Ishikawa (cell line): Measurements from ENCODE around the gene DBN1.

Experiments used
- CEBPB ChIP-seq: IDR thresholded peaks from 2 replicates; pipeline ENCODE4 v1.6.1; 2012
- CREB1 ChIP-seq: IDR thresholded peaks from 2 replicates; pipeline ENCODE4 v1.6.1; 2012; ENCODE audit warnings: low read depth
- EGR1 ChIP-seq: IDR thresholded peaks from 2 replicates; pipeline ENCODE4 v1.6.1; 2012
- EP300 ChIP-seq: IDR thresholded peaks from 2 replicates; pipeline ENCODE4 v1.6.1; 2012; ENCODE audit warnings: borderline replicate concordance
- FOXM1 ChIP-seq: IDR thresholded peaks from 2 replicates; pipeline ENCODE4 v1.6.1; 2012; ENCODE audit warnings: low read depth, borderline replicate concordance
- NFIC ChIP-seq: IDR thresholded peaks from 2 replicates; pipeline ENCODE4 v1.6.1; 2012
- RAD21 ChIP-seq: IDR thresholded peaks from 2 replicates; pipeline ENCODE4 v1.6.1; 2012; ENCODE audit warnings: low read depth
- TAF1 ChIP-seq: IDR thresholded peaks from 2 replicates; pipeline ENCODE4 v1.6.1; 2012; ENCODE audit warnings: low read depth, mild to moderate bottlenecking
- TCF12 ChIP-seq: IDR thresholded peaks from 2 replicates; pipeline ENCODE4 v1.6.1; 2012; ENCODE audit warnings: low read depth
- TEAD4 ChIP-seq: IDR thresholded peaks from 2 replicates; pipeline ENCODE4 v1.6.1; 2012
- YY1 ChIP-seq: IDR thresholded peaks from 2 replicates; pipeline ENCODE4 v1.6.1; 2012; ENCODE audit warnings: low read depth
- ZBTB7A ChIP-seq: IDR thresholded peaks from 2 replicates; pipeline ENCODE4 v1.6.1; 2012; ENCODE audit warnings: low read depth
- TF ChIP-seq, protein P1 (sequence below): IDR thresholded peaks from 2 replicates; pipeline ENCODE4 v1.6.1; 2012
- TF ChIP-seq, protein P2 (sequence below): IDR thresholded peaks from 2 replicates; pipeline ENCODE4 v1.6.1; 2012
- TF ChIP-seq, protein P3 (sequence below): IDR thresholded peaks from 2 replicates; pipeline ENCODE4 v1.6.1; 2012; ENCODE audit warnings: low read depth, mild to moderate bottlenecking

Gene DBN1

GRCh38 chr5:177496727-177497291, 23.4 kb upstream of the DBN1 start:
- TF ChIP-seq TAF1: no peak
- TF ChIP-seq ZBTB7A: peak; percentile 20; the same call in 1 of the 2 replicates
- TF ChIP-seq EGR1: peak; percentile 38; the same call in 1 of the 2 replicates
- no peak for TF ChIP-seq RAD21
- TF ChIP-seq, protein P1, sequence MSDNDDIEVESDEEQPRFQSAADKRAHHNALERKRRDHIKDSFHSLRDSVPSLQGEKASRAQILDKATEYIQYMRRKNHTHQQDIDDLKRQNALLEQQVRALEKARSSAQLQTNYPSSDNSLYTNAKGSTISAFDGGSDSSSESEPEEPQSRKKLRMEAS: no peak
- no peak for TF ChIP-seq YY1
- TF ChIP-seq, protein P2, sequence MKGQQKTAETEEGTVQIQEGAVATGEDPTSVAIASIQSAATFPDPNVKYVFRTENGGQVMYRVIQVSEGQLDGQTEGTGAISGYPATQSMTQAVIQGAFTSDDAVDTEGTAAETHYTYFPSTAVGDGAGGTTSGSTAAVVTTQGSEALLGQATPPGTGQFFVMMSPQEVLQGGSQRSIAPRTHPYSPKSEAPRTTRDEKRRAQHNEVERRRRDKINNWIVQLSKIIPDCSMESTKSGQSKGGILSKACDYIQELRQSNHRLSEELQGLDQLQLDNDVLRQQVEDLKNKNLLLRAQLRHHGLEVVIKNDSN: no peak; the same call in 1 of the 2 replicates
- TF ChIP-seq NFIC: no peak
- TF ChIP-seq, protein P3, sequence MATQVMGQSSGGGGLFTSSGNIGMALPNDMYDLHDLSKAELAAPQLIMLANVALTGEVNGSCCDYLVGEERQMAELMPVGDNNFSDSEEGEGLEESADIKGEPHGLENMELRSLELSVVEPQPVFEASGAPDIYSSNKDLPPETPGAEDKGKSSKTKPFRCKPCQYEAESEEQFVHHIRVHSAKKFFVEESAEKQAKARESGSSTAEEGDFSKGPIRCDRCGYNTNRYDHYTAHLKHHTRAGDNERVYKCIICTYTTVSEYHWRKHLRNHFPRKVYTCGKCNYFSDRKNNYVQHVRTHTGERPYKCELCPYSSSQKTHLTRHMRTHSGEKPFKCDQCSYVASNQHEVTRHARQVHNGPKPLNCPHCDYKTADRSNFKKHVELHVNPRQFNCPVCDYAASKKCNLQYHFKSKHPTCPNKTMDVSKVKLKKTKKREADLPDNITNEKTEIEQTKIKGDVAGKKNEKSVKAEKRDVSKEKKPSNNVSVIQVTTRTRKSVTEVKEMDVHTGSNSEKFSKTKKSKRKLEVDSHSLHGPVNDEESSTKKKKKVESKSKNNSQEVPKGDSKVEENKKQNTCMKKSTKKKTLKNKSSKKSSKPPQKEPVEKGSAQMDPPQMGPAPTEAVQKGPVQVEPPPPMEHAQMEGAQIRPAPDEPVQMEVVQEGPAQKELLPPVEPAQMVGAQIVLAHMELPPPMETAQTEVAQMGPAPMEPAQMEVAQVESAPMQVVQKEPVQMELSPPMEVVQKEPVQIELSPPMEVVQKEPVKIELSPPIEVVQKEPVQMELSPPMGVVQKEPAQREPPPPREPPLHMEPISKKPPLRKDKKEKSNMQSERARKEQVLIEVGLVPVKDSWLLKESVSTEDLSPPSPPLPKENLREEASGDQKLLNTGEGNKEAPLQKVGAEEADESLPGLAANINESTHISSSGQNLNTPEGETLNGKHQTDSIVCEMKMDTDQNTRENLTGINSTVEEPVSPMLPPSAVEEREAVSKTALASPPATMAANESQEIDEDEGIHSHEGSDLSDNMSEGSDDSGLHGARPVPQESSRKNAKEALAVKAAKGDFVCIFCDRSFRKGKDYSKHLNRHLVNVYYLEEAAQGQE: no peak
- no peak for TF ChIP-seq CREB1
- peak; percentile 37 for TF ChIP-seq TEAD4
- no peak for TF ChIP-seq CEBPB
- TF ChIP-seq FOXM1: no peak
- peak; percentile 24; the same call in 1 of the 2 replicates for TF ChIP-seq EP300
- peak; percentile 78; the same call in 1 of the 2 replicates for TF ChIP-seq TCF12

DNA sequence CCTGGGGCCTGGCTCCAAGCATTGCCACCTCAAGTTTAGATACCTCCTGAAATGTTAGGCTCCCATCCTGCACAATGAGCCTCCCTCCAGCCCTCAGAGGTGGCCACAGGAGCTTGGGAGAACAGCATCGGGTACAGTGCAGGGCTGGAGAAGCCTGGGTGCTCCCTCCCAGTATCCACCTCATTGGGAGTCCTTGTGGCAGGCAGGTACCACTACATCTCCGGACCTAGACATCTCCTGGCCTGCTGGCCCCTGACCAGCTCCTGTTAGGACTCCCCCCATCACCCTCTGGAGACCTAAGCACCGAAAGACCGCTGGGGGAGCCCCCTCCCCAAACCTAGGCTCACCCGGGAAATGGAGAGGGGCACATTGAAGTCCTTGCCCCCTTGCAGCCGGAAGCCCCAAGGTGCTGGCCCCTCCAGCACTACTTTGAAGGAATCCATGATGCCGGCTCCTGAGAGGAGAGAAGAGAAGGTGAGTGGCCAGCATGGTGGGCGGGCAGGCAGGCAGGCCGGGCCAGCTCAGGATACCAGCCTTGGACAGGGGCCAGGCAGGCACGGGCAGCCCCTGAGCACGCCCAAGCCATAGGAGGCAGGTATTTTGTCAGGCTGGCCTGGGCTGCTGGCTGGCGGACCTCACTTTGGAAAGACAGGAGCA, 22.8 kb upstream of the DBN1 start:
- TF ChIP-seq EP300: 0 out of 2 replicates have a peak, but pooled peaks have one; percentile 38
- TF ChIP-seq, protein P1: 0 out of 2 replicates have a peak, but pooled peaks have one; percentile 47
- TF ChIP-seq, protein P3: no peak
- no peak for TF ChIP-seq TCF12
- TF ChIP-seq YY1: 0 out of 2 replicates have a peak, but pooled peaks have one; percentile 6
- peak; percentile 87 for TF ChIP-seq NFIC
- TF ChIP-seq TAF1: no peak
- no peak for TF ChIP-seq RAD21

GRCh38 chr5:177495243-177496060, 22.0 kb upstream of the DBN1 start:
- TF ChIP-seq TAF1 (peak; percentile 13; the same call in 1 of the 2 replicates), TEAD4 (peak; percentile 86), EP300 (peak; percentile 44; the same call in 1 of the 2 replicates)
- TF ChIP-seq, protein P3: no peak

DNA sequence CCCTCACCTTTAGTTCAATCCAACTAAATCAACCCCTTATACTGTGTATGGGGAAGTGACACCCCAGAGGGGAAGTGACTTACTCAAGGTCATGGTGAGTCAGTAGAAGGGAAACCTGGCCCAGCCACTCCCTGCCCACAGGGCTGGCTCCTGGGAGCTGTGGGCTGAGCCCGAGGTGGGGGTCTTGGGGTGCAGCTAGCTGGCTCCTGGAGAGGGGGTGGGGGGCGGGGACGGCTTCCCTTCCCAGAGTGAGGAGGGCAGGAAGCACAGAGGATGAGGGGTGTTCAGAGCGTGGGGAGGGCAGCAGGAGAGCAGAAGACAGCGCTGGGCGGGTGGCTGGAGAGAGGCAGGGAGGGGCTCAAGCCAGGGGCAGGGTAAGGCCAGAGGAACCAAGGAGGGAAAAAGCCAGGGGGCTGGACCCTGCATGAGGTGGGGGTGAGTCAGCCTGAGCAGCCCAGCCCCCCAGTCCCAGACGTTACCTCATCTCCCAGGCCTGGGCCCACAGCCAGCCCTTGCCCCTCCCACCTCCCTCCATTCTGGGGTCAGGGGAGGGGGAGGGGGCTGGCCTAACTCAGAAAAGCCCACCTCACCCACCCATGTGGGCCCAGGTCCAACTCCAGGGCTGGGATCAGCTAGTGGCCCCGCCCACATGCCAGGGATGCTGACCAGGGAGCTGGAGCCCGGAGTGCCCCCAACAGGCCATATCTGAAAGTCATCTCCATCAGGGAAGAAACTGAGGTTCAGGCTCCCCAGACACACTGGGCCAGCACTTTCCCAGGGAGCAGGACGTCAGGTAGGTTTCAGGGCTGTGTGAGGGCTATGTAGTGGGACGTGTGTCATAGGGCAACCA, 21.1 kb upstream of the DBN1 start:
- TF ChIP-seq EGR1: no peak
- 0 out of 2 replicates have a peak, but pooled peaks have one; percentile 10 for TF ChIP-seq TAF1
- peak; percentile 57; the same call in 1 of the 2 replicates for TF ChIP-seq TCF12
- peak; percentile 76 for TF ChIP-seq NFIC
- TF ChIP-seq ZBTB7A: peak; percentile 75; the same call in 1 of the 2 replicates
- peak; percentile 45; the same call in 1 of the 2 replicates for TF ChIP-seq EP300
- TF ChIP-seq, protein P1: no peak
- peak; percentile 34 for TF ChIP-seq TEAD4
